ENCODE results near the gene GOLGA6L26.

DNA sequence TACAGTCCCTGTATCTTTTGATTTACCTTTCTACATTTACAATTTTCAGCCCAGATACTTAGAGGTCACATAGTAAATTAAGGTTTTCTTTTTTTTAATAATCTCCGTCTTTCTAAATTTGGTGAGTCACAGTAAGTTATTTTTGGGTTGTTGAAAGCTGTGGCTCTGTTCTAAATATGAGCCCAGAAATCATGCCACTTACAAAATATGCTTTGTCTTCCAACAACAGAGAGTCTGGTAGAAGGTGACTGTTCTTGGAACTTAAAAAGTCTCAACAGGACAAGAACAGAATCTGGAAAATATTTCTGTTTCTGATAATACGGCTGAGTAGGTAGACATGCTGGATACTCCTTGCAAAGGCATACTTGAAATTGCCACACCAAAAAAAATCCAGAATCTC lies 36.6 kb upstream of the GOLGA6L26 start:
- TF ChIP-seq TAF1 (IDR thresholded peaks at IDR 0.05; ENCODE audit: borderline replicate concordance, insufficient read depth, low read length): no peak
- no peak for TF ChIP-seq POLR2AphosphoS5 (IDR thresholded peaks at IDR 0.05; ENCODE audit: low read depth, low read length)

All from PFSK-1 (cell line).